ENCODE measurements around the gene TMEM37. TPM values are rescaled to one million over a fixed set of nuclear protein-coding genes. Genes with fewer than 3 reads are reported as not detected.

The TMEM37 gene
- total and polyA plus RNA-seq, 2 of the 13 experiments (the other 11 are each of a cell fraction or from before 2014, with no cell fraction given): 37.7 to 115 TPM

GRCh38 chr2:119438128-119438656 lies 6.5 kb downstream of the TMEM37 start:
- H3K9ac ChIP-seq (ENCODE audit: insufficient read depth, low read depth, low read length): peak overlapping the region; percentile 25; the same call in 1 of the 2 replicates
- WGBS (ENCODE audit: low lambda C conversion rate): 9% methylated on average over 6 of the region's 6 CpGs
- DNase-seq (ENCODE audit: low spot score) (peak; percentile 88), ATAC-seq (peak; percentile 78), FAIRE-seq (peak; percentile 91)
- intact Hi-C loops (cut with micrococcal nuclease; ENCODE audit: unreplicated experiment): no loop called here
- H3K27me3 ChIP-seq (ENCODE audit: control insufficient read depth in 1 of 2, insufficient read depth in 2 of 2, low read length in 2 of 2): no peaks in the 10 kb centered on the region; a peak in 1 of 5 replicates
- peak overlapping the region; percentile 76 for H3K27ac ChIP-seq (ENCODE audit: extremely low read length, insufficient read depth, low read length)
- H3K79me2 ChIP-seq (ENCODE audit: insufficient read depth, low read length): peaks cover 54% of the 10 kb centered on the region
- H3K4me3 ChIP-seq (replicated peaks in 1 of 3; ENCODE audit: insufficient read depth in 1 of 3, low read depth in 2 of 3, low read length in 3 of 3): peak overlapping the region in 1 of 3 experiments; percentile 33; a peak in 2 of 6 replicates
- ChIA-PET CTCF (ENCODE audit: low intra/inter-chr PET ratio, low total read pairs) (no interaction called here), POLR2A (interaction anchor here (0.6 to 1.6 kb wide), 10 partner anchors 9 to 241 kb away, joined by 3 to 8 read pairs (median 4); partner anchors contain the start of genes C2orf76, DBI and TMEM177)
- peaks cover 17% of the 10 kb centered on the region; the same call in 1 of the 2 replicates for H4K20me1 ChIP-seq (ENCODE audit: insufficient read depth, low read length)
- no TSS peak for BruUV-seq (replicated peaks)
- in situ Hi-C loops (cut with HindIII; ENCODE audit: extremely low pct_ligation_motif_present, low pct_unique_long_range_greater_than_20kb): loop anchor here (5.0 kb wide), 1 partner anchor 34 kb away; no protein-coding TSS in a partner anchor
- H3K4me2 ChIP-seq (ENCODE audit: low read depth, low read length): peak overlapping the region; percentile 72
- no peaks in the 10 kb centered on the region for H3K9me3 ChIP-seq (ENCODE audit: low read length)
- H3K36me3 ChIP-seq (replicated peaks in 1 of 2; ENCODE audit: control insufficient read depth in 1 of 2, insufficient read depth in 2 of 2, low read length in 2 of 2): peaks cover 0 to 2% of the 10 kb centered on the region in 2 experiments; a peak in 3 of 5 replicates
- H3K4me1 ChIP-seq (ENCODE audit: insufficient read depth, low read length): peaks cover 98% of the 10 kb centered on the region
- no peak overlapping the region for H2AFZ ChIP-seq (ENCODE audit: low read length)
- TF ChIP-seq ZSCAN29 (CRISPR knock-in tag; conservative IDR thresholded peaks at IDR 0.05): 0 out of 2 replicates have a peak, but pooled peaks have one; percentile 48
- peak; percentile 81 for TF ChIP-seq HOMEZ (CRISPR knock-in tag; IDR thresholded peaks at IDR 0.05; ENCODE audit: low read depth)
- TF ChIP-seq CBX5 (CRISPR knock-in tag; IDR thresholded peaks at IDR 0.05; ENCODE audit: borderline replicate concordance): peak; percentile 56; the same call in 1 of the 2 replicates
- peak; percentile 30; the same call in 1 of the 2 replicates for TF ChIP-seq ZNF678 (CRISPR knock-in tag; IDR thresholded peaks at IDR 0.05)
- peak; percentile 39; the same call in 1 of the 2 replicates for TF ChIP-seq ZNF441 (CRISPR knock-in tag; IDR thresholded peaks at IDR 0.05; ENCODE audit: borderline replicate concordance)
- peak; percentile 79 for TF ChIP-seq HNF4A (CRISPR knock-in tag; IDR thresholded peaks at IDR 0.05)
- TF ChIP-seq CEBPG (CRISPR knock-in tag; IDR thresholded peaks at IDR 0.05): peak; percentile 53; the same call in 1 of the 2 replicates
- TF ChIP-seq SP4 (CRISPR knock-in tag; IDR thresholded peaks at IDR 0.05): 0 out of 2 replicates have a peak, but pooled peaks have one; percentile 21
- TF ChIP-seq, protein P1, sequence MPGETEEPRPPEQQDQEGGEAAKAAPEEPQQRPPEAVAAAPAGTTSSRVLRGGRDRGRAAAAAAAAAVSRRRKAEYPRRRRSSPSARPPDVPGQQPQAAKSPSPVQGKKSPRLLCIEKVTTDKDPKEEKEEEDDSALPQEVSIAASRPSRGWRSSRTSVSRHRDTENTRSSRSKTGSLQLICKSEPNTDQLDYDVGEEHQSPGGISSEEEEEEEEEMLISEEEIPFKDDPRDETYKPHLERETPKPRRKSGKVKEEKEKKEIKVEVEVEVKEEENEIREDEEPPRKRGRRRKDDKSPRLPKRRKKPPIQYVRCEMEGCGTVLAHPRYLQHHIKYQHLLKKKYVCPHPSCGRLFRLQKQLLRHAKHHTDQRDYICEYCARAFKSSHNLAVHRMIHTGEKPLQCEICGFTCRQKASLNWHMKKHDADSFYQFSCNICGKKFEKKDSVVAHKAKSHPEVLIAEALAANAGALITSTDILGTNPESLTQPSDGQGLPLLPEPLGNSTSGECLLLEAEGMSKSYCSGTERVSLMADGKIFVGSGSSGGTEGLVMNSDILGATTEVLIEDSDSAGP (CRISPR knock-in tag; IDR thresholded peaks at IDR 0.05; ENCODE audit: borderline replicate concordance): peak; percentile 65; the same call in 1 of the 2 replicates
- 0 out of 2 replicates have a peak, but pooled peaks have one; percentile 30 for TF ChIP-seq ZFP90 (CRISPR knock-in tag; IDR thresholded peaks at IDR 0.05; ENCODE audit: borderline replicate concordance)
- no peak for TF ChIP-seq SALL2 (CRISPR knock-in tag; IDR thresholded peaks at IDR 0.05)
- TF ChIP-seq MIER2 (CRISPR knock-in tag; IDR thresholded peaks at IDR 0.05): peak; percentile 56; the same call in 1 of the 2 replicates
- TF ChIP-seq PPARG (CRISPR knock-in tag; conservative IDR thresholded peaks at IDR 0.05): peak; percentile 84
- TF ChIP-seq ZNF124 (CRISPR knock-in tag; IDR thresholded peaks at IDR 0.05): peak; percentile 61; the same call in 1 of the 2 replicates
- TF ChIP-seq SMARCE1 (IDR thresholded peaks at IDR 0.05; ENCODE audit: borderline replicate concordance): no peak
- peak; percentile 25 for TF ChIP-seq TEAD3 (CRISPR knock-in tag; optimal IDR thresholded peaks at IDR 0.05; ENCODE audit: borderline replicate concordance)
- TF ChIP-seq ZSCAN25 (CRISPR knock-in tag; IDR thresholded peaks at IDR 0.05): peak; percentile 83
- TF ChIP-seq ZNF292 (CRISPR knock-in tag; IDR thresholded peaks at IDR 0.05; ENCODE audit: borderline replicate concordance, low read depth): peak; percentile 93; the same call in 1 of the 2 replicates
- no peak for TF ChIP-seq HES4 (CRISPR knock-in tag; IDR thresholded peaks at IDR 0.05; ENCODE audit: borderline replicate concordance)

All from HepG2 (cell line).